ENCODE measurements around the gene LSAMP.

LSAMP gene

DNA sequence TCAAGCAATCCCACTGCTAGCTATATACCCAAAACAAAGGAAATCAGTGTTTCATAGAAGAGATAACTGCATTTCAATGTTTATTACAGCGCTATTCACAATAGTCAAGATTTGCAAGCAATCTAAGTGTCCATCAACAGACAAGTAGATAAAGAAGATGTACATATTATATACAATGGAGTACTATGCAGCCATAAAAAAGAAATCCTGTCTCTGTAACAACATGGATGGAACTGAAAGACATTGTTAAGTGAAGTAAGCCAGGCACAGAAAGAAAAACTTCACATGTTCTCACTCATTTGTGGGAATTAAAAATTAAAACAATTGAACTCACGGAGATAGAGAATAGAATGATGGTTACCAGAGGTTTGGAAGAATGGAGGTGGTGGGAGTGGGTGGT is 89.2 kb downstream of the LSAMP start:
- no peak for DNase-seq (ENCODE audit: low read depth, low spot score)

DNA sequence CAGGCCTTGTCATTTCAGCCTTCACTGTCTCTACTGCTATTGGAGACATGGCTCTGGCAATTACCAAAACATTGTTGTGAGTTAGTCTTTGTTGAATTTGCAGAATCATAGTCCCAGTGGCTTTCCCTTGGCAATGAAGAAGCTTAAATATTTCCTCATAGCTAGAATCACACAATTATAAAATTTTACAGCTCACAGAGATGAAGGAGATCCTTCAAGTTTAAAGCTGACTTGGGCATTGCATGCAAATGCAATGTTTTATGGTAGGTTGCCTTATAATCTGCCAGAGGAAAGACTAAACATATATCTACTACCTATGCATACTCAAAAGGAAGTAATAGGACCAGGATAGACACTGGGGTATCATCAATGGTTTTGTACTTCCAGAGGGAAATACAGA is 90.9 kb downstream of the LSAMP start:
- DNase-seq (ENCODE audit: low read depth, low spot score) = no peak

DNA sequence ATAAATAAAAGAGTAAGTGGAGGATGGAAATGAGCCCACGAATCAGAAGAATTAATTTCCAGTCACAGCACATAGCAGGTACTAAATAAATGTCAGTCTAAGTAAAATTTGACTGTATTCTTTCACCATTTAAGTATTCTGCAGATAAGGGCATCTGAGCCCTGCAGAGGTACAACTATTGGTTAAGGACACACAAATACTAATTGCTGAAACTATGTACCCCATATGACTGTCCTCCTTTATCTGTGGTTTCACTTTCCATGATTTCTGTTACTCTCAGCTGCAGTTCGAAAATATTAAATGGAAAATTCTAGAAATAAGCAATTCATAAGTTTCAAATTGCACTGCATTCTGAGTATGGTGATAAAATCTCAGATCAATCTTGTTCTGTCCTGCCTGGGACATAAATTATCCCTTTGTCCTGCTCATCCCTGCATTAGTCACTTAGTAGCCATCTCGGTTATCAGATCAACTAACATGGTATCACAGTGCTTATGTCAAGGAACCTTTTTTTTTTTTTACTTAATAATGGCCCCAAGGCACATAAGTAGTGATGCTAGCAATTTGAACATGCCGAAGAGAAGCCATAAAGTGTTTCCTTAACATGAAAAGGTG is 95.1 kb downstream of the LSAMP start:
- DNase-seq (ENCODE audit: low read depth, low spot score) = no peak

DNA sequence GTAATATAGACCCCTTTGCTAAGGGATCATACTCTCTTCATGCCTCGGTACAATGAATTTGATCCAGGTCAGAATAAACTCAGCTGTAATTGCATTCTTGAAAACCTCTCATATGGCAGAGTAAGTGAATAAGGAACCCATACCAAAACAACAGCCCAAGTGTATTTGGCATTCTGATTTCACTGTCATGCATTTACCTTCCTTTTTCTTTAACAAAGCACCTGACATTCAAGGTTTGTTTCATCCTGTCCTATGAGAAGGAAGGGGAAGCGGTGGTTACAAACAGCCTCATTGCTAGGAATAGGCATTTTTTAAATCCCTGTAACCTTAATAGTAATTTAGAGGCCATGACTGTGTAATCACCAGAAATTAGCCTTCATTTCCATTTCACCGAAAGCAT is 97.1 kb downstream of the LSAMP start:
- no peak for DNase-seq (ENCODE audit: low read depth, low spot score)

DNA sequence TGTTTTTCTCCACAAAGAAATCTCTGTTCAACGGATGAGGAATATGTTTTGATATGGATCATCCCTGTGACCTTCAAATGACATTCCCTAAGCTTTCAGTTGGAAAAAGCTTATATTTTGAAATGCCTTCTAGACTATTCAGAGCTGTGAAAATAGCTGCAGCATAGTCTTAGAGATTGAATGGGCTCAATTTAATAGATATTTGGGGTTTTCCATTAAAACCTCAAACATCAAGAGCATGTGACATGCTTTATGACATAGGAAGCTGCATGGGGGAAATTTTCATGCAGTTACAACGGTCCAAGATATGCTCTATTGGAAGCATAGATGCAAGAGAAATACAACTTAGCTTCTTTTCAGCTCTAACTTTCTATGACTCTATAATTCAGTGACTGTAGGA is 102.8 kb downstream of the LSAMP start:
- no peak for DNase-seq (ENCODE audit: low read depth, low spot score)

DNA sequence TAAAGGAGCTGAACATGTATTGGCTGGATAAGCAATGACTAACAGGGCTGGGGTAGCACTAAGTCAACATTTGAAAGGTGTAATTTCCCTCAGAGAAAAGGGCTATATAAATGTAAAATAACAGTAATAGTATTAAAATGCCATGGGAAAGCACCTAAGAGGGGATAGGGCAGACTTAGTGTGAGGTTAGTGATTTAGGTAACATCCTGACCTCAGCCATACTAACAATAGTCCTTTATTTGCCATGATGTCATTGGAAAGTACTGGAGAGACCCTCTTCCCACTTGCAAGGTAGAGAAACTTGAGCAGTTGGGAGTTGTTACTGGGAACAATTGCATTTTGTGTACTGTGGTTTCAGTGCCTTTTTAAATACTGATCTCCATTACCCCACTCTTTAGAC is 103.4 kb downstream of the LSAMP start:
- no peak for DNase-seq (ENCODE audit: low read depth, low spot score)

DNA sequence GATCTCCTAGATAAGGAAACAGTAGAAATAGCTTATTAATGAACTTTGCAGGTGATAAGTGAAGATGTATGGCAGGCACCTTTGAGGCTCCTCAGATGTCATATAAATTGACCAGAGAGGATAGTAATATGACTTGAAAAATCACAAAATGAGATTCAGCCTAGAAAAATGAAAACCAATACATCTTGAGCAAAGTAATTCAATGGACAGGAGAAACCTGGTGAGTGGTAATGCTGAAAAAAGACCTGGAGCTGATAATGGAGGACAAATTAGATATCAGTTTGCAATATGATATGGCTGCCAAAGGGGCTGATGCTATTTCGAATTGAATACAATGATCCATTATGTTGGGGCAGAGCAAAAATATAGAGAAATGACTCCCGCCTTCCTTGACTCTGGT is 103.9 kb downstream of the LSAMP start:
- no peak for DNase-seq (ENCODE audit: low read depth, low spot score)

DNA sequence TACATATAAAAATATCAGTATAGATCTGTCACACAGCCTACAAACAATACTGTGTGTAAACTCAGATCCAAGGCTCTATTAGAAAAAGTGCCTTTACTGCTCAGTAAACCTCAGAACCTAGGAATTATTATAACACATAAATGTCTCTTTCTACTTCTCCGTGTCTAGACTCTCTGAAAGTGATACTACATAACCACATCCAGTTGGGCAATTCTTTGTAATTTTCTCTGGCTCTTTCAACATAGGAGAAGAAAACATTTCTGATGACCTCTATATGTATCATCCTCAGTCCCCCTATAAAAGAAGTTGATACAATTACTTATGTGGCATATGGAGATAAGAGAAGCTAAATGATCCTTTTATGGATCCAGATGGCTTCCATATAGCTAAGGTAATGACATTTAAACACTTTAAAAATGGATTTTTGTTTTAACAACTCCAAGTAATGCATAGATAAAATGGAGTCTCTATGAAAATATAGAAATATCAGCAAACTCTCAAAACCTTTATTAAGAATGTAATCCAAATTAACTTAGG is 104.5 kb downstream of the LSAMP start:
- DNase-seq (ENCODE audit: low read depth, low spot score) = no peak

DNA sequence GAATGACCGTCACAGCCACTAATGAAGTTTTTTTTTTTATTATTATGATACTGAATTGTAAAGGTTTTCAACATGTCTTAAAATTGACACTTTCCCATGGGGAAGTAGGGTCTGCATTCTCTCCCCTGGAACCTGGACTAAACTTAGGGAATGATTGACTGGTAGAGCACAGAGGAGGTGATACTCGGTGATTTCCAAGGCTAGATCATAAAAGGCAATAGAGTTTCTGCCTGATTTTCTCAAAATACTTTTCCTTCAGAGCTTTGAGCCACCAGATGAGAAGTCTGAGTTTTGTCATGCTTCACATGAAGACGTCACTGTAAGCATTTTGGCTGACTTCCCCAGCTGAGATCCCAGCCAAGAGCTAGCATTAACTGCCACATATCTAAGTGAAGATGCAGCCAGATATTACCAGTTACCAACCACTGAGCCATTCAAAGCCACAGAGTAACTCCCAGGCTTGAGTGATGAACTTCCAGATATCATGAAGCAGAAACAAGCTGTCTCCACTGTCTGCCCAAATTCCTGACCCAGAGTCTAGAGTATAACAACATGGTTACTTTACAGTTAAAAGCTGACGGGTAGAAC is 105.8 kb downstream of the LSAMP start:
- no peak for DNase-seq (ENCODE audit: low read depth, low spot score)

DNA sequence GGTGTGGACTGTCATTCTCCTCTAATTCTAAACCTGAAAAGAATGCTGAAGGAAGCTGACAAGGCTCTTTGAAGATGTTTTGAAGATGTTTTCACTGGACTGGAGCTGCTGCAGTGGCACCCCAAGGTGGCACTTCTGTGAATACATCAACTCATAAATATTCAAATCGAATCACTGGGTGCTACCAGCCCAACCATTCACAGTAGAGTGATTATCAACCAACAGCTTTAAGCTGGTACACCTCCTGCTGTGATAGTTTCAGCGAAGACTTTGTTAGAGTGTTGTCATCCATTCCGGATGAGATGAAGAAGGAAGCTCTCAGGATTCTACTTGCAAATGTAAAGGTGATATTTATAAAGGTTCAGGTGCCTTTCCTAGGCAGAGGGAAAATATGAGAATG is 106.6 kb downstream of the LSAMP start:
- DNase-seq (ENCODE audit: low read depth, low spot score) = no peak

DNA sequence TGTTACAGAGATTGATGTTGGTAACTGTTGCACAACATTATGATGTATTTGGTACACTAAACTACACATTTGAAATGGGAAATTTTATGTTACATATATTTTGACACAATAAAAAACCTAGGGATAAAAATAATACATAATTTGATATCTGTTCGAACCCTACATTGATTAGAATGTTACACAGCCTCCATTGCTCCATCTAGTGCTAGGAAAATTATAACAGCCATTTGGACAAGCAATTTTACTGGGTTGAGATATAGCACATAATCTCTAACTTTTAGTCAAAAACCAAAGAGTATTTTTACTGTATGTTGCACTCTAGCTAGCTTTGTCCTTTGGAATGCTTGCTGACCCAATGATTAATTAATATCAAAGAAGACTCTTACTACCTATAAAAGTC is 108.1 kb downstream of the LSAMP start:
- no peak for DNase-seq (ENCODE audit: low read depth, low spot score)

DNA sequence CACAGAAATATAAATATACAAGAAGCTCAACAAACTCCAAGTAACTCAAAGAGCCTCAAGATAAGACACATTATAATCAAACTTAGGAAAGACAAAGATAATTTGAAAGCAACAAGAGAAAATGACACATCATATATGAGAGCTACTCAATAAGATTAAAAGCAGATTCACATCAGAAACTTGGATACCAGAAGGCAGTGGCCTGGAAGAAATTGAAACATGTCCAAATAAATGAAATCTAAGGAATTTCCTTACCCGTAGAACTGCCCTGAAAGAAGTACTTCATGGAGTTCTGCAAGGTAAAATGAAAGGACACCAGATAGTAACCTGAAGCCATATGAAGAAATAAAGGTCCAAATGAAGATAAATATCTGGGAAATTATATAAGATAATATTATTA is 113.9 kb downstream of the LSAMP start:
- no peak for DNase-seq (ENCODE audit: low read depth, low spot score)

DNA sequence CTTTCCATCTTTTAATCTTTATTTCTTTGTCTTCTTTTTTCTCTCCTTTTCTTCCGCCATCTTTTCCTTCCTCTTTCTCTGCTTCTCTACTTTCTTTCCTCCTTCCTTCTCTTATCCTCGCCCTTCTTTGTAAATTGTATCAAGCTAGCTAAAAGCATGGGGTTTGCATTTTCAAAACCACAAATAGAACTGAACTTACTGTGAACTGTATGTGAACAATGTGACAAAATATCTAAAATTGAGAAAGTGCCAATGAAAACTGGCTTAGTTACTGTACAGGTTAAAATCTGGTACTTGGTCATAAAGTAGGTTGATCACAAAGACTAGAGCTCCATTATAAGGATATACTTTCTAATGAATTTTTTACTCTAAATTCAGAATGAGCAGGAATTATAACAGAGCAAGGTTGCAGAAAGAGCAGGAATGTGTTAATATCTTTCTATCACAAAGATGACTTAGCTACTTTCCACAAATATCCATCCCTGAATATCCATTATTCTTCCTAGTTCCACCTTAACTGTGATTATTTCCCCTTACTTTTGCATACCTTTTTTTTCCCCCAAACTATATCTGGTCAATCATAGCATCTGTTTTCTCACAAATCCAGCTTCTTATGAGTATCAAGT is 122.4 kb downstream of the LSAMP start:
- no peak for DNase-seq (ENCODE audit: low read depth, low spot score)

DNA sequence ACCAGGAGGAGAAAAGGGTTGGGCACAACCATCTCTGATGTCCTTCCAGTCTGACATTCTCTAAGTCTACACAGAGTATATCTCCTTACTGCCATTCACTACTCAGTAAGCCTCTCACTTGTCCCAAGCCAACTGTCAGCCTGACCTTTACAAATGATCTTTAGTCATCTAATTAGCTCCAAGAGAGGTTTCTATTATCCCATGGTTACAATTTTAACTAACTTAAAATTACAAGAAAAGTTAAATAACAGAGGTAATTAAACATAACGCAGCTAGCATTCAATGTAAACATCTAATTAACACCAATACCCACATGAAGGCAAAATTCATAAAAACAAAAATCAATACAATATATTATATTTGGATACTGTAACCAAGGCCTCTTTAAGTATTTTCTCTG is 126.9 kb downstream of the LSAMP start:
- DNase-seq (ENCODE audit: low read depth, low spot score) = no peak

DNA sequence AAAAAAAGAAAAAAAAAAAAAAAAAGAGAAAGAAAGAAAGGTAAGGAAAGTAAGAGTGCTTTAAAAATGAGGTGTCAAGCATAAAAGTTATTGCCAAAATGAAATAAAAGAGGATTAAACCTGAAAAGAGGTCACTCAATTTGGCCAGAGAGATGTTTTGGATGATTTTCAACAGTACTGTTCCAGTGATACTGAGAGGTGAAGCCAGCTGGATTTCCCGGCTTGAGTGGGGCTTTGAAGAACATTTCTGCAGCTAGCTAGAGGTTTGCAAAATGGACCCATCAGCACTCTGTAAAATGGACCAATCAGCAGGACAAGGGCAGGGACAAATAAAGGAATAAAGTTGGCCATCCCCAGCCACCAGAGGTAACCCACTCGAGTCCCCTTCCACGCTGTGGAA is 128.5 kb downstream of the LSAMP start:
- no peak for DNase-seq (ENCODE audit: low read depth, low spot score)

DNA sequence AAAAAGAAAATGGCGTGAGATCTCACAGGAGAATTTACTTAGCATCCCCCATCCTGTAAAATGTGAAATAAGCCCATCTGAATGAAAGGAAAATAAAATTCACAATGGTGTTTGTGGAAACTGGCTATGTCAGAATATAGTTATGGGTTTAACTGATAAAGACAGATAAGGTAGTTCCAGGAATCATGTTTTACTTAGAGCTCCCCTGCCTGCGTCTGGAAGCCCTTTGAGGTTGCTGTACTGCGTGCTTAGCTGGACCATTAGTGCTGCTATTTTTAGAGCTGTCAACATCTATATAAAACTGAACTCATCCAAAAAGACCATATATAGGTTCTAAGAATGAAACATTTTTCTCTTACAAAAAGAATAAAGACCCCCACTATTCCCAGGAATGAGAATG is 130.8 kb downstream of the LSAMP start:
- no peak for DNase-seq (ENCODE audit: low read depth, low spot score)

DNA sequence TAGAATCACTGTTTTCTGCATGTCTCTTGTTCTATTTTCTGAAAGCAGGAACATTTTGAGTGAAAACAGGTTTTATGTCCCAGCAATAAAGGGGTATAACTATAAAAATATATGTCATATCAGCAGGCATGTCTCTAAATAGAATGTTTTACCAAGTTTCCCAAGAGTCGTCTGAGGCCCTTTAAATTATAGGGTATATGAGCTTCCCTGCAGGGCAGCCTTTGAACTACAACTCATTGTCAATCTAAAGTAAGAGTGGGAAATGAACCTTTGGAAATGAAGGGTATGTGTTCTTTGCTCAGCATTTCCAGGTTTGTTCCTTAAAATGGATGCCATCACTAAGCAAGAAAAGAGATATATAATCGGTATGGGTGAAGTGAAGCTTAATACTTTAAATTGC is 138.6 kb downstream of the LSAMP start:
- DNase-seq (ENCODE audit: low read depth, low spot score) = no peak

DNA sequence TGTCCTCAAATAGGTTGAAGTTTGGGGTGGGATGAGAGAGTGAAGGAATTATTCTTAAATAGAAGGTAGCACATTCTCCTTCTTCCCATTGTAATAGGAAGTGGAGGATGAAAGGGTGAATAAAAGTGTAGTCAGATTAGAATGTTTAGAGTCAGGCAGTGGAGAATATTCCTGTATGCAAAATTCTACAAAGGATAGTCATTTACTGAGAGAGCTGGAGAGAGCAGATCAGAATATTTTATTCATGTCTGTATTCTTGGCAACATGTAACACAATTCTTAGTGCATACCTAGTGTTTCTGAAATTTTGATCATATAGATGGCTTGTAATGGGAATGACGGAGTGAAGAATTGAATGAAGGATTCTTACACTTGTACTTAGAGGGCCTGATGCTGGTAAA is 139.1 kb downstream of the LSAMP start:
- no peak for DNase-seq (ENCODE audit: low read depth, low spot score)

DNA sequence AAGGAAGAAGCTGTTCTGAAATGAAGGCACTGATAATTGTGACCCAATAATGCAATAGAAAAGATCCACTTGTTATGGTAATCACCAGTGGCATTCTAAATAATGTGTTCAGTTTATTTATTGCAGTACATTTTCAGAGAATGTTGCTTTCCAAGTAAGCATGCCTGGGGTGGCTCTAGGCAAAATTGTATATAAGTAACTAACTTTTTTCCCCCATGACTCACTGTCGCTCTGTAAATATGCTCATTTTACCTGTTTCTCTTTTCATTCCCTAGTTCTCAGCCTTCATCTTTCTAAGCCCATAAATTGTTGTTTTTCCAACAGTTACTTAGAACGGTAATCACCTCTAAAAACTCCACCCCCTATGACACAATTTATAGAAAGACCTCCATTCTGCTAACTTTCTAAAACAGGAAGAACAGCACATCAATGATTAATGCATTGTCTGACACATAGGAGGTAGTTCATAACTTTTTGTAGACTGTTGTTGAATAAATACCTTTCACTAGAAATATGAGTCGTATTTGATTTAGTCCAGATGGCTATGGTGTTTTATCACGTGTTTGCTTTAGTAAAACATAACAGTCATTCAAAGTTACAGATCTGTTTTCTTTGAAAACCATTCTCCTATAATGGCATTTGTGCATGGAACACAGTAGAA is 143.1 kb downstream of the LSAMP start:
- no peak for DNase-seq (ENCODE audit: low read depth, low spot score)

DNA sequence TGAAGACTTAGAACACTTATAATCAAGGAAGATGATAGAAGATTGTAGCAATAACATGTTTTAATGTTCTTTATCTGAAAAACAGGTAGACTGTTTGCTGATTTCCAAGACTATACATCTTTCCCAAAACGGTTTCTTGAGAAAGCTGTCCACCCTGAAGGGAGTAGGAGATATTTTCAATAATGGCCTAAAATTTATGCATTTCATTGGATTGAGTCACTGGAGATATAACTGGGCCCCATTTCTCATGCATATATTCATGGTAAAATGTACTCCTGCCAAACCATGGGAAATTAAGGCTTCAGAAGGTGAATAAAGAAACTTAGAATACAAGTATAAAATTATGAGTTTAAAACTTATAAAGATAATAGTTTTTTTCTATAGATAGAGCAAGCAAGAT is 143.9 kb downstream of the LSAMP start:
- DNase-seq (ENCODE audit: low read depth, low spot score) = no peak

DNA sequence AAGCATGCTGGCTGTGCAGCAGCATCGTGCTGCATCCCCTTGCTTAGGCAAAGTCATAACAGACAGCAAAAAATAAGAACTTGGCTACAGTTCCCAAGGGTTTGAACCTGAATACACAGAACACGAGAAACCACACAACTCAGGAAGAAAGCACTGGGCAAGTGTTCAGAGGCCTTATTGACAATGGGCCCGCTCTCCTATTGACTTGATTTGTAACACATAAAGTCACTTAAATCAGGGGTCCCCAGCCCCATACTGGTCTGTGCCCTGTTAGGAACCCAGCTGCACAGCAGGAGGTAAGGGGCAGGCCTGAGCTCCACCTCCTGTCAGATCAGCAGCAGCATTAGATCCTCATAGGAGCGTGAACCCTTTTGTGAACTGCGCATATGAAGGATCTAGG is 145.1 kb downstream of the LSAMP start:
- DNase-seq (ENCODE audit: low read depth, low spot score) = no peak

DNA sequence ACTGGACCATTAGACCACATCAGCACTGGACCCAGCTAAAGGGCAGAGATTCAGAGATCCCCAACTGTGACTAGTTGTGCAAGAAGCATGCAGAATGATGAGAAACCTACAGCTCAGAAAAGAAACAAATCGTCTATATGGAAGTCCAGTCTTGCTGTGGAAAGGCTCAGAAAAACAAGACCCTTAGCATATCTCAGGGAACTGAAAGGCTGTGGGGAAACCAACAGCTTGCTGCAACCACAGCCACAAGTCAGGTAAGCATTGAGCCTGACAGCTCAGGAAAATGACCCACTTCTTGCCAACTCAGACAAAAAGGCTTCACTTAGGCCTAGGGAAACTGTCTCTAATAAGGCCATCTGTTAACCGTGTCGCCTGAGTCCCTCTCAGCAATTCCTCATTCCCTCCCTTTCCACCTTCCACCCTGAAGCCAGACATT is 145.6 kb downstream of the LSAMP start:
- no peak for DNase-seq (ENCODE audit: low read depth, low spot score)

DNA sequence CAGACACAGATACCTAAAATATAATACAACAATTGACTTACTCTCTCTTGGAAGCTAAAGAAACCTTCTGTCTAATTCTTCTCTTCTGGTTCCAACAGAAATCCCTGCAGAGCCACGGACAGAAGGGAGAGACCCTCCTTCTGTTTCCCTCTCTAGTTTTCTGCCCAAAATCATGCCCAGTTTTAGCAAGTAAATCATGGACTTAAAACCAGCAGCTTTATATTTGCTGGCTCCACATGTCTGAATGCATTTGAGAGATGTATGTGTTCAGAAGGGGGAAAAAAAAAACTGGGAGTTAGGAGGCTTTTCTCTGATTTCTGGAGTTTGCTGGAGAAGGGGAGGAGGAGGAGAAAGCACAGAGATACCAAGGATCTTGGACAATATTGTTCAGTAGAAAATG is 147.1 kb downstream of the LSAMP start:
- no peak for DNase-seq (ENCODE audit: low read depth, low spot score)
